PC-9 (cell line): ENCODE measurements around the gene QDPR. TPM values are rescaled to one million over a fixed set of nuclear protein-coding genes. Genes with fewer than 3 reads are reported as not detected.
A peak's percentile ranks its signal among the peaks of the same experiment; 100 is the strongest.

ENCODE experiments used
- BruUV-seq: library from RNA; stranded (reverse); fragments of 400-500 nt; replicated peaks from 2 replicates; lab custom pipeline; 2021; lab: Mats Ljungman, UMichigan
- CTCF ChIA-PET: fragments of 300-600 bp; sonication (Branson Sonifier 250); formaldehyde crosslinking; loops from one replicate; lab custom pipeline; 2022; ENCODE audit warnings: antibody characterized with exemption; lab: Charles Lee
- POLR2A ChIA-PET: fragments of 300-600 bp; sonication (Branson Sonifier 250); formaldehyde crosslinking; loops from one replicate; lab custom pipeline; 2022; ENCODE audit warnings: antibody characterized with exemption; ENCODE audit not compliant: unreplicated experiment; lab: Charles Lee
- DNase-seq, 2 experiments: peaks; one replicate each; pipeline versions ENCODE4 v3.0.0 to v3.0.0-alpha.2; 2015 to 2022; ENCODE audit warnings: mixed read lengths in 1 of 2
- H2AFZ ChIP-seq: fragments of 200-600 bp; sonication (generic); 2 replicates; pipeline ENCODE4 v1.8.1; 2017; ENCODE audit warnings: antibody characterized with exemption
- H3F3A ChIP-seq: fragments of 200-600 bp; sonication (generic); 2 replicates; pipeline ENCODE4 v1.8.1; 2017; ENCODE audit warnings: antibody characterized with exemption, mild to moderate bottlenecking, low read depth; ENCODE audit not compliant: insufficient read depth
- H3K27ac ChIP-seq: fragments of 200-600 bp; sonication (generic); 2 replicates; pipeline ENCODE4 v1.6.1; 2016; ENCODE audit warnings: mixed run types
- H3K27me3 ChIP-seq: fragments of 200-600 bp; sonication (generic); 2 replicates; pipeline ENCODE4 v1.6.1; 2016; ENCODE audit warnings: low read depth, mixed run types; ENCODE audit not compliant: insufficient read depth
- H3K36me3 ChIP-seq: fragments of 200-600 bp; sonication (generic); 2 replicates; pipeline ENCODE4 v1.6.1; 2016; ENCODE audit warnings: low read depth, mixed run types
- H3K4me1 ChIP-seq: fragments of 200-600 bp; sonication (generic); replicated peaks from 2 replicates; pipeline ENCODE4 v1.6.1; 2016; ENCODE audit warnings: mixed run types; ENCODE audit not compliant: insufficient read depth
- H3K4me2 ChIP-seq: fragments of 200-600 bp; sonication (generic); 2 replicates; pipeline ENCODE4 v1.6.1; 2017; ENCODE audit warnings: mixed run types
- H3K4me3 ChIP-seq: fragments of 200-600 bp; sonication (generic); 2 replicates; pipeline ENCODE4 v1.6.1; 2016; ENCODE audit warnings: mixed run types
- H3K79me2 ChIP-seq: fragments of 200-600 bp; sonication (generic); 2 replicates; pipeline ENCODE4 v1.6.1; 2017; ENCODE audit warnings: low read depth, mixed run types
- H3K9me2 ChIP-seq: fragments of 200-600 bp; sonication (generic); 2 replicates; pipeline ENCODE4 v1.8.1; 2017; ENCODE audit warnings: mild to moderate bottlenecking; ENCODE audit not compliant: insufficient read depth
- H3K9me3 ChIP-seq: fragments of 200-600 bp; sonication (generic); 2 replicates; pipeline ENCODE4 v1.8.1; 2016; ENCODE audit warnings: low read depth; ENCODE audit not compliant: insufficient read depth
- H4K20me1 ChIP-seq: fragments of 200-600 bp; sonication (generic); 2 replicates; pipeline ENCODE4 v1.8.1; 2017; ENCODE audit not compliant: insufficient read depth
- EZH2 ChIP-seq: fragments of 200-600 bp; sonication (generic); IDR thresholded peaks from 2 replicates; pipeline ENCODE4 v1.8.0; 2017; ENCODE audit warnings: antibody characterized with exemption, low read depth
- intact Hi-C: fragments of 100-400 bp; cut with micrococcal nuclease; formaldehyde crosslinking; loops from one replicate; pipeline ENCODE4 v1.10.0; 2022; ENCODE audit not compliant: unreplicated experiment
- total RNA-seq: library from RNA; stranded (reverse); gene quantifications from 2 replicates; pipeline ENCODE4 v1.2.3, GENCODE V29; 2021
- TF ChIP-seq, protein P1 (sequence below): fragments of 200-600 bp; sonication (generic); conservative IDR thresholded peaks from 2 replicates; pipeline ENCODE4 v1.6.1; 2017; ENCODE audit warnings: mixed run types, antibody characterized with exemption, mild to moderate bottlenecking, moderate library complexity

Gene QDPR
- total RNA-seq, 1 experiment from 2014 or later = 14.0 TPM

DNA sequence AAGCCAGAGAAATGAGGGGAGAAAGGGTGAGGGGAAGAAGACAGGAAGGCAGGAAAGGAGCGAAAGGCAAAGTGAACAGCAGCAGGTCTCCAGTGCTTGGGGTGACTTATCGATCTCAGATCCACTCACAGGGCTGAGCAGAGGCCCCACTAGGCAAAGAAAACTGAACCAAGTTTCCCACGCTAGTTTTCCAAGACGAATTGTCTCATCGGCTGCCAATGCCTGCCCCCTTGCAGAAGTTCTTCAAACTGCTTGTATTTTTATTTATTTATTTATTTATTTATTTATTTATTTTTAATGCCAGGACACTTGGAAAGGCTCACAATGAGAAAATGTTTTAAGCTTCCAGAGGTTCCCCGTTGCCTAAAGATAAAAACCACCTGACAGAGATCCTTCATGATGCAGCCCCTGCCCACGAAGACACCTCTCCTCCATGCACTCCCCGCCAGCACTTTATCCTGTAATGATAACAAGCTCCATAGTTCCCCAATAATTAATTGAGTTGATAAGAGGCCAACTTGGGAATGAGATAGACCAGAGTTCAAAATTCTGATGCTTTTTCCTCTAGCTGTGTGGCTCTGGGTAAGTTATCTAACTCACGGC is 43.2 kb downstream of the QDPR start:
- H3K79me2 ChIP-seq = no peaks in the 10 kb centered on the region
- TF ChIP-seq, protein P1, sequence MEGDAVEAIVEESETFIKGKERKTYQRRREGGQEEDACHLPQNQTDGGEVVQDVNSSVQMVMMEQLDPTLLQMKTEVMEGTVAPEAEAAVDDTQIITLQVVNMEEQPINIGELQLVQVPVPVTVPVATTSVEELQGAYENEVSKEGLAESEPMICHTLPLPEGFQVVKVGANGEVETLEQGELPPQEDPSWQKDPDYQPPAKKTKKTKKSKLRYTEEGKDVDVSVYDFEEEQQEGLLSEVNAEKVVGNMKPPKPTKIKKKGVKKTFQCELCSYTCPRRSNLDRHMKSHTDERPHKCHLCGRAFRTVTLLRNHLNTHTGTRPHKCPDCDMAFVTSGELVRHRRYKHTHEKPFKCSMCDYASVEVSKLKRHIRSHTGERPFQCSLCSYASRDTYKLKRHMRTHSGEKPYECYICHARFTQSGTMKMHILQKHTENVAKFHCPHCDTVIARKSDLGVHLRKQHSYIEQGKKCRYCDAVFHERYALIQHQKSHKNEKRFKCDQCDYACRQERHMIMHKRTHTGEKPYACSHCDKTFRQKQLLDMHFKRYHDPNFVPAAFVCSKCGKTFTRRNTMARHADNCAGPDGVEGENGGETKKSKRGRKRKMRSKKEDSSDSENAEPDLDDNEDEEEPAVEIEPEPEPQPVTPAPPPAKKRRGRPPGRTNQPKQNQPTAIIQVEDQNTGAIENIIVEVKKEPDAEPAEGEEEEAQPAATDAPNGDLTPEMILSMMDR = peak; percentile 66
- no peak for TF ChIP-seq EZH2
- no peaks in the 10 kb centered on the region for H3K9me2 ChIP-seq
- no peaks in the 10 kb centered on the region for H3F3A ChIP-seq
- BruUV-seq = no TSS peak
- peak overlapping the region; percentile 59 for H3K4me2 ChIP-seq
- peak in 1 of 2 experiments; percentile 7 for DNase-seq
- no peaks in the 10 kb centered on the region for H3K4me1 ChIP-seq
- H3K36me3 ChIP-seq = no peaks in the 10 kb centered on the region
- H3K27ac ChIP-seq = no peak overlapping the region
- H3K4me3 ChIP-seq = no peak overlapping the region
- CTCF ChIA-PET = no interaction called here
- intact Hi-C loops = no loop called here
- no peaks in the 10 kb centered on the region for H4K20me1 ChIP-seq
- H3K9me3 ChIP-seq = no peaks in the 10 kb centered on the region
- no peak overlapping the region for H2AFZ ChIP-seq
- POLR2A ChIA-PET = no interaction called here
- H3K27me3 ChIP-seq = no peaks in the 10 kb centered on the region

DNA sequence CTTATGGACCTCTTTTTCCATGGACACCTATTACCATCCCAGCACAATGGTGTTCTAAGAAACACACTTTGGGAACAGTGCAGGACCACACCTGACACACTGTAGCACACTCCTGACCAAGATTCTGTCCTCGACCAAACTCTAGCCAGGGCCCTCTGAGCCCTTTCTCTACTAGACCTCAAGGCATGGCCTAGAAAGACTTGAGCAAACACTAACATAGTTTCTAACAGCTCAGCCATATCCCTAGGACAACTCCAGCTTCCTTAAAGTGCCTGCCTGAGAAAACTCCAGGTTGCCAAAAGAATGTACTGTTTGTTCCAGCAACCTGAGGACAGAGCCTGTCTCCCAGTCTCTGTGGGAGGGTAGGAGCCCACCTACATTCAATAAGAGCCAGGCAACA is 48.3 kb downstream of the QDPR start:
- Histone ChIP-seq H4K20me1 (no peaks in the 10 kb centered on the region), H3K79me2 (no peaks in the 10 kb centered on the region), H3K27ac (no peak overlapping the region), H3F3A (no peaks in the 10 kb centered on the region), H3K9me2 (no peaks in the 10 kb centered on the region), H3K27me3 (no peaks in the 10 kb centered on the region), H3K4me3 (no peak overlapping the region), H3K4me1 (no peaks in the 10 kb centered on the region), H3K9me3 (no peaks in the 10 kb centered on the region), H2AFZ (no peak overlapping the region), H3K4me2 (no peak overlapping the region), H3K36me3 (no peaks in the 10 kb centered on the region)
- CTCF ChIA-PET = no interaction called here
- POLR2A ChIA-PET = no interaction called here
- TF ChIP-seq, protein P1 = no peak
- BruUV-seq = no TSS peak
- intact Hi-C loops = no loop called here
- DNase-seq = no peak

DNA sequence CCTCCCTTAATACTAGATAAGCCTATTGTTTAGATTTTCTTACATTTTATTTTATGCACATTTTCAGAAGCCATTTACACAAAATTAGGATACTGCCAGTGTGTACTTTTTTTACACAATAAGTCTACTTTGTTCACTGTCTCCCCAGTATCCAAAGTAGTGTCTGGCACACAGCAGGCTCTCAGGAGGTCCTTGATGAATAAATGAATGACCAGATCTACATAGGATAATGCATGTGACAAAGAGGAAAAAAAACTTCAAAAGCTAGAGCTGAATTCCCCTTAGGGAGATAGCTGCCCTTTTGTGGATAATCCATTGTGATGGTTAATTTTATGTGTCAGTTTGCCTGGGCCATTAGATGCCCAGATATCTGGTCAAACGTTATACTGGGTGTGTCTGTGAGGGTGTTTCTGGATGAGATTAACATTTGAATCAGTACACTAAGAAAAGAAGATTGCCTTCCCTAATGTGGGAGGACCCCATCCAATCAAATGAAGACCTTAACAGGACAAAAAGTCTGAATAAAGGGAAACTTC is 61.6 kb downstream of the QDPR start:
- H3F3A ChIP-seq = no peaks in the 10 kb centered on the region
- H3K4me2 ChIP-seq = no peak overlapping the region
- H3K79me2 ChIP-seq = no peaks in the 10 kb centered on the region
- no peaks in the 10 kb centered on the region for H3K9me2 ChIP-seq
- no peak overlapping the region for H3K27ac ChIP-seq
- CTCF ChIA-PET = no interaction called here
- no peak for DNase-seq
- peaks cover 6% of the 10 kb centered on the region; the same call in 1 of the 2 replicates for H3K27me3 ChIP-seq
- TF ChIP-seq EZH2 = no peak
- TF ChIP-seq, protein P1 = no peak
- no peak overlapping the region for H3K4me3 ChIP-seq
- no peaks in the 10 kb centered on the region for H3K4me1 ChIP-seq
- H3K36me3 ChIP-seq = no peaks in the 10 kb centered on the region
- POLR2A ChIA-PET = no interaction called here
- BruUV-seq = no TSS peak
- H3K9me3 ChIP-seq = no peaks in the 10 kb centered on the region
- intact Hi-C loops = no loop called here
- no peaks in the 10 kb centered on the region for H4K20me1 ChIP-seq
- no peak overlapping the region for H2AFZ ChIP-seq
